AG08396 (cell line): ENCODE measurements around the gene ABHD12.
A peak's percentile ranks its signal among the peaks of the same experiment; 100 is the strongest.

Source experiments
- DNase-seq: peaks from one replicate; pipeline ENCODE4 v3.0.0; 2012; ENCODE audit warnings: low spot score, mixed read lengths

ABHD12 gene

DNA sequence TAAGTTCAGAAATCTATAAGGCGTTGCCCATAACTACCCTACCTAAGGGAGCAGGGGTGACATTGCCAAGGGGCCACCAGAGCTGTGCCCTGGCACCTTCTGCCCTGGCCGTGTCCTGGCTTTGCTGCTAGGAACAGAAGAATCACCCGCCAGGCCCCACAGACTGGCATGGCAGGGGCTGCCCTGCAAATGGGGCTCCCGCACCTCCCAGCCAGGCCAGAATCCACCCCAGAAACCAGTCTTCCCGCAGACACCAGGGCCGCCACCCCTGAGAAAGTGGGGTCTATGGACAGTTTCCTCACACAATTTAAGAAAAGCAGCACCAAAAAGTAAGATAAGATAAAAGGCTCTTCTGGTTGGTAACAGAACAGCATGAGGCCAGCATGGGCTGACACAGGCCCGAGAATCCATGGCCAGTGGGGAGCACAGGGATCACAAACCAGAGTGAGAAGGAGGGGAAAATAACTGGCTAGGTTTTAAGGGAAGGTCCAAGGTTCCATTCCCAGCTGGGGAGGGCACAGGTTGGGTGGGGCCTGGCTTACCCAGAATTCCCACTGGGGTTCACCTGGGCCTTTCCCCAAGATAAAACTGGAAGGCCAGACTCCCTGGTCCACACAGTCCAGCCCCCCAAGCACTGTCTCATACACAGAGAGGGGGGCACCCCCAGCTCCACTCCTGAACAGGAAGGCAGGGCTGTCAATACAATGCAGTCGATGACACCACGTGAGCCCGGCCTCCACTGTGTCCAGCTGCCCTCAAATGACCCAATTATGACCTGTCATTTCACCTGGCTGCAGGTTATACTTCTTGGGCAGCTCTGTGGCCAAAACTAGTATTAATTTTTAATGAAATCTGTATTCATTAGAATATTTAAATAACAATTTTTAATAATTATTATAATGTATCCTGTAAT, 83.4 kb downstream of the ABHD12 start:
- DNase-seq = no peak

DNA sequence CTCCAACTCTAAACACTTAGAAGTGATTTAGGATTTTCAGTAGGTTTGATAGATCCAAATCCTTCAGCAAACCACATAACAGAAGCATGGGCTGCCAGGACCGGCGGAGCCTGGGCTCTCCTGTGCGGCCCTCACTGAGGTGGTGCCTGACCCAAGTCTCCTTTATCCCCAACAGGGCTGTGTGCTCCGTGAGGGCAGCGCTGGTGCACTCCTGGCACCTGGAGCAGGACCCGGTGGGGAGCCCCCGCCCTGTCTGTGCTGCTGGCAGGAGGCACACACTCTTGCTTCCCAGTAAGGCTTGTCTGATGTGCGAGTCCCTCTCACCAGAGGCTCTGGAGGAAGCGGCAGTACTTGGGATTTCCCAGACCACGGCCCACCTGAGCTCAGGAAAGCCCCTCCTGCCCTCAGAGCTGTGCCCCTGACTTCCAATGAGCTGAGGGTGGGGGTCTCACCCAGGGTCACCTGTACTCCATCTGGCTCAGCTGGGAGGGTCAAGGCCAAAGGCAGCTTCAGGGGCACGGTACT, 86.5 kb downstream of the ABHD12 start:
- DNase-seq = no peak

DNA sequence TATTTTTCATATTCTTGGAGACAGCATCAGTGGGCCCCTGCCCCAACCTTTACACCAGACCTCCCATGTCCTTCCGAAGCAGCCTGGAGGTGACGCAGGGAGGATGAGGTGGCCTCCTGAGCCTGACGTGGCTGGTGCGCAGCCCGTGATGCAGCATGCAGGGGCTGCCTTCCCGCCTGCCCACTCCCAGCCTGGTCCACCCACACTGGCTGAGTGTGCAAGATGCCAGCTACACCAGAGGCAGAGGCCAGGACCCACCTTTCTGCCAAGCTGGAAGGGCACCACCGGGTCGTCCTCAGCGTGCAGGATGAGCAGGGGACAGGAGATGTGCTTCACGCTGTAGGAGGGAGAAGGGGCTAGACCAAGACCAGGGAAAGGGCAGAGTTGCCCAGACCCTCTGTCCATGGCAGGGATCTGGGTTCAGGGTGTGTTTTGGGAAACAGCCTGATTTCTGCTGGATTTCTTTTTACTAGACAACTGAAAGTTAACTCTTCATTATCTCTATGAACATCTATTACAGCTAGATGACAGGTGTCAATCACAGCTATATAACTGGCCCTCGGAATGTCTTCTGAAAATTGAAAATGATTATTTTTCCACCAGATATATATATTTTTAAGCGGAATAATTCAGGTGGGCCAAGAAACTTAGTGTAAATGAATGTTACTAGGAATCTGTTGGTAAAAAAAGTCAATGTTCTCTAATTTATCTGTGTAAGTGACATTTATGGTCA, 87.2 kb downstream of the ABHD12 start:
- DNase-seq = no peak

DNA sequence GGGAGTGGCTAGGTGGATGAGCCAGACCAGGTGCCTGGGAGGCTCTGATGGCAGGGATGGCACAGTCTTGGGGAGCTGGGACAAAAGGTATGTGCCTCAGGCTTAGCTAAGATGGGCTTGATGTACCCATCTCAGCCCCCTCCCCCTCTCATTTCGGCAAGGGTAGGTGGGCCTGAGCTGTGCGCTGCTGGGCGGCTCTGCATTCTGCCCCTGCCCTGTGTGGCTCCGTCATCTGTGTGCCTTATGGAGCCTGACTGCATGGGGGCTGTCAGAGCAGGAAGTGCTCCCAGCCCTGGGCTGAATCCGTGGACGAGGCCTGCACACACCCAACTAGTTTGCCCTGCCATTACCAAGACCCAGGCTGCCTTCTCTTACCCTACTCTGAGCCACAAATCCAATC, 88.0 kb downstream of the ABHD12 start:
- no peak for DNase-seq

DNA sequence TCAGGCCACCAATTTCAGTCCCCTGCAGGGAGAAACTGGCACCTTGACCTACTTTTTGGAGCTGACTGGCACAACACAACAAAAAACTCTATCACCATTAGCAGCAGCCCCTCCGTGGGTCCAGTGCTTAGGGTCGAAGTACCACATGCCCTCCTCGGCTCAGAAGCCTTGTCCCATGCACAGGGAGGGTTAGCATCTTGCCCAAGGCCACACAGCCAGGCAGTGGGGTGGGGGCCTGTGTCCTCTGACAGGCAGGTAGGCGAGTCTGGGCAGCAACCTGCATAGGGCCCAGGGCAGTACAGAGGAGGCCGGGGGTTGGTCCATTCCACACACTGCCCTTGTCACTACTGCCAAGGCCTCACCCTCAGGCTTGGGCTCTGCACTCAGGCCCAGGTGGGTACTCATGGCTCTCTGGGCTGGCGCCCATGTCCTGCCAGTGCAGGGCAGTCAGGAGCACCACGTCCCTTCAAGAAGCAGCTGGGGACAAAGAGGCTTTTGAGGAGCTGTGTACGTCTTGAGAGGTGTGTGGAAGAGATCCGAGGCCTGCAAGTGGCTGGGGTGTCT, 89.2 kb downstream of the ABHD12 start:
- no peak for DNase-seq

DNA sequence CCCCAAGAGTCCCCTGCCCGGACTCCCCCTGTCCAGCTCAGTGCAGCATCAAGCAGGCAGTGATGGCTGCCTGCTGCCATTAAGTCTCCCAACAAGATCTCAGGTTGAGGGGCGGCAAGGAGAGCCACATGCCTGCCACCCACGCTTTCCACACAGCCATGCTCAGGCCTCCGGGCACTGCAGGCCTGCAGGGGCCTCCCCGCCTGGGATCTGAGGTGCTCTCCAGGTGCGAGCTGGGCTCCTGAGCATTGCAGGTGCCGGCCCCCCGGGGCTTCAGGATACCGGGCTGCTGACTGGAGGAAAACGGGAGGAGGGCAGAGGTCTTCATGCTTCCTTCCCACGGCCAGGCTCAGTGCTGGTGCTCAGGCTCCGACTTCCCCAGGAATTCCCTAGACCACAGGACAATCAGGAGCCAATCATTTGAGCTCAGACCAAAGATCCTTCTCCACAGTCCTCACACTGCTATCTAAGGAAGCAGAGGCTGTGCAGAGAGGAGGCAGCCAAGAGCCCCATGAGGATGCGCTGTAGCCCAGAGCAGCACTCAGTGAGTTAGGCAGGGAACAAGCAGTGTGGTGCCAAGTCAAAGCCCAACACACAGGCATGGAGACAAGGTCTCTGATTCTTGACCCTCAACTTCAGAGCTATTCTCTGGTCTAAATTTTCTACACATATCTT, 90.0 kb downstream of the ABHD12 start:
- no peak for DNase-seq

DNA sequence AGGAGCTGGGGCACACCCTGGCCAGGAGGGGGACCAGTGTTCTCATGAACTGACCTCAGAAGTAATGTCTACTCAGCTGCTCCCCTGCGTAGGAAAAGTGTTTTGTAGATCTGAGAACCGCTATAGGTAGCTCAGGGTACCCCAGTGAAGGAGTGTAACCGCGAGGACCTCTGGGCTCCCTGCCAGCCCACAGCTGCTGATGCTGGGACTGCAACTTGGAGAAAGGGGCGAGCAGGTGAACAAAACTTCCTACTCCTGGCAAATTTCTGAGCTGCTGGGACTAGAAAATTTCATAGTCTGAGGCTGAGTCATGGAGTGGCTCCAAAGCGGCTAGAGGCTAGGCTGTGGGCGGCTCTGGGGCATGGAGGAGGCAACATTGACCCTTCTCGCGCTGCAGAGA, 90.8 kb downstream of the ABHD12 start:
- DNase-seq = peak; percentile 48

DNA sequence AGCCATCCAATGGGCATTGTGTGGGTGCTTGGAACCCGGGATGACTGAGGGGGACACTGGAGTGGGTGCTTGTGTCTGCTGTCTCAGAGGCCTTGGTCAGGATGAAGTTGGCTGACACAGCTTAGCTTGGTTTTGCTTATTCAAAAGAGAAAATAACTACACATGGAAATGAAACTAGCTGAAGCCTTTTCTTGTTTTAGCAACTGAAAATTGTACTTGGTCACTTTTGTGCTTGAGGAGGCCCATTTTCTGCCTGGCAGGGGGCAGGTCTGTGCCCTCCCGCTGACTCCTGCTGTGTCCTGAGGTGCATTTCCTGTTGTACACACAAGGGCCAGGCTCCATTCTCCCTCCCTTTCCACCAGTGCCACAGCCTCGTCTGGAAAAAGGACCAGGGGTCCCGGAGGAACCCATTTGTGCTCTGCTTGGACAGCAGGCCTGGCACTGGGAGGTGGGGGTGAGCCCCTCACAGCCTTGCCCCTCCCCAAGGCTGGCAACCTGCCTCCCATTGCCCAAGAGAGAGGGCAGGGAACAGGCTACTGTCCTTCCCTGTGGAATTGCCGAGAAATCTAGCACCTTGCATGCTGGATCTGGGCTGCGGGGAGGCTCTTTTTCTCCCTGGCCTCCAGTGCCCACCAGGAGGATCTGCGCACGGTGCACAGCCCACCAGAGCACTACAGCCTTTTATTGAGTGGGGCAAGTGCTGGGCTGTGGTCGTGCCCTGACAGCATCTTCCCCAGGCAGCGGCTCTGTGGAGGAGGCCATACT, 93.3 kb downstream of the ABHD12 start:
- no peak for DNase-seq

DNA sequence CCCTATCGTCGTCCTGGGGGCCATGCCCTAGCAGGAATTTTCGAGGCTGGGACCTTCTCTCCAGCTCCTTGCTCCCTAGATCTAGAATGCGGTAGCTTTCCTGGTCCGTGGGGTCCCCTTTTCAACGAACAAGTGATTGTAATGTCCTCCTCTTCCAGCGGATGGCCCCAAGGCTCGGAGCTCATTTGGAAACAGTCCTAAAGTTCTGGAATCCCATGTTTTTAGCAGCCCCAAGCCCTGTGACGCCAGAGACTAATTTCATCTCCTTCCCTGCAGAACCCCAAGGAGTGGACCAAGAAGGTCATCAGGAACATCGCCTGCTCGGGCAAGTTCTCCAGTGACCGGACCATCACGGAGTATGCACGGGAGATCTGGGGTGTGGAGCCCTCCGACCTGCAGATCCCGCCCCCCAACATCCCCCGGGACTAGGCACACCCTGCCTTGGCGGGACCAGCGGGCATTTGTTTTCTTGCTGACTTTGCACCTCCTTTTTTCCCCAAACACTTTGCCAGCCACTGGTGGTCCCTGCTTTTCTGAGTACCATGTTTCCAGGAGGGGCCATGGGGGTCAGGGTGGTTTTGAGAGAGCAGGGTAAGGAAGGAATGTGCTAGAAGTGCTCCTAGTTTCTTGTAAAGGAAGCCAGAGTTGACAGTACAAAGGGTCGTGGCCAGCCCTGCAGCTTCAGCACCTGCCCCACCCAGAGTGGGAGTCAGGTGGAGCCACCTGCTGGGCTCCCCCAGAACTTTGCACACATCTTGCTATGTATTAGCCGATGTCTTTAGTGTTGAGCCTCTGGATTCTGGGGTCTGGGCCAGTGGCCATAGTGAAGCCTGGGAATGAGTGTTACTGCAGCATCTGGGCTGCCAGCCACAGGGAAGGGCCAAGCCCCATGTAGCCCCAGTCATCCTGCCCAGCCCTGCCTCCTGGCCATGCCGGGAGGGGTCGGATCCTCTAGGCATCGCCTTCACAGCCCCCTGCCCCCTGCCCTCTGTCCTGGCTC, 94.2 kb downstream of the ABHD12 start:
- DNase-seq = peak; percentile 60

DNA sequence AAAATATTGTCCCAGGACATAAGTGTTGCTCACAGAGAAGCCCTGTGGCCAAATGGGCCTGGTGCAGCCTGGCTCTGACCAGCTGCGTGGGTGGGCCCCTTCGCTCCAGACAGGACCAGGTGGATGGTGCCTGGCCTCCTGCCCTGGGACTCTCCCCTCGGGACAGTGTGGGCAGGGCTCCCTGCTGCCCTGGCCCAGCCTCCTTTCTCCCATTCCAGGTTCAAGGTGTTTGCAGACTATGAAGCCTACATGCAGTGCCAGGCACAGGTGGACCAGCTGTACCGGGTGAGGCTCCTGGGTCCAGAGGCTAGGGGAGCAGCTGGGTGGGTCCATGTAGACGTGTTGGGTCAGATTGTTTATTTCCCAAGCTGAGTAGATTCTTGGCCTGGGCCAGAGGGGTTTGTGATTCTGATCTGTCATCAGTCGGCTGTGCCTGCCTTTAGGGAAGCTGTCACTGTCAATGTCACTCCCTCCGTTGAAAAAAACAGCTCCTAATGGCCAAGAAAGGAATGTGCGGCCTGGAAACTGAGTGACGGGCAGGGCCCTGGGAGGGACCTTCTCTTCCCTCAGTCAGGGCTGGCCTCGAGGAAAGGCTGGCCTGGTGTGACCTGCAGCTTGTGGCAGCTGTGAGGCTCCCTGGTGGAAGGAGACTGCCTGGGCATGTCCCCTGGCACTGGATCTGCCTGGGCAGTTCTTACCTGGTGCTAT, 95.1 kb downstream of the ABHD12 start:
- peak; percentile 53 for DNase-seq

DNA sequence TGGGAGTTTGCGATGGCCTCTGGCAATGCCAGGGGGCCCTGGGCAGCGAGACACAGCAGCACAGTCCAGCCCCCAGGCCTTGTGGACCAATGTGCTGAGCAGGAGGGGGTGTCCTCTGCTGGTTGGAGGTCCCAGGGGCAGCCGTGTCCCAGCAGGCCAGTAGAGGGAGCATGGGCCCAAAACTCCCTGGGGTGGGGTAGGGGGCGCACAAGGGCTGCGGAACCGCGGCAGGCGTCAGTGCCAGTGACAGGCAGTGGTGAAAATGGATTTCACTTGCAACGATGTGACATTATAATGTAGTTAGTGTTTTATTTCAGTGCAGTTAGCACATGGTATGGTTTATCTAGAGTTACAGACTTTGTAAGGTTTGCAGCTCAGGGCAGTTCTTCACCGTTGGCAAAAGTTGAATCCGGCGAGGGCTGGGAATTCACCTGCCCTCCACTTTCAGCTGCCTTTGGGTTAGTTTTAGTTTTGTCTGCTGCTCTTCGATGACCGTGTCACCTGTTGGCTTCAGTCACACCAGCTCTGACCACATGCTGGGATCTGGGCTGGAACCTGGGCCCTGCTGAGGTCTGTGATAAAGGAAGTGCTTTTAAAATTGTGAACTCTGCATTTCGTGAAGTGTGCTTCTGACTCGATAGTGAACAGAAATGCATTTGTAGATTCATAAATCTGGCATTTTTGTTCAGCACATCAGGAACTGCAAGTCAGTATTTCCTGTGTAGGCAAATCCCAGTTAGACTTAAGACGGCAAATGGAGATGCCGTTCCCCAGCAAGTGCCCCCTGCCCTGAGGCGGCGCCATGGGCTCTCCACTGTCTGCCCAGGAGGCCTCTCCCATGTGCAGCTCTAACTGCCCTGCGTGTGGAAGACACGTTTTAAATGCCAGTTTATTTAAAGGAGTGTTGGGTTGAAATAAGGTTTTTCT, 95.9 kb downstream of the ABHD12 start:
- DNase-seq = peak; percentile 82

DNA sequence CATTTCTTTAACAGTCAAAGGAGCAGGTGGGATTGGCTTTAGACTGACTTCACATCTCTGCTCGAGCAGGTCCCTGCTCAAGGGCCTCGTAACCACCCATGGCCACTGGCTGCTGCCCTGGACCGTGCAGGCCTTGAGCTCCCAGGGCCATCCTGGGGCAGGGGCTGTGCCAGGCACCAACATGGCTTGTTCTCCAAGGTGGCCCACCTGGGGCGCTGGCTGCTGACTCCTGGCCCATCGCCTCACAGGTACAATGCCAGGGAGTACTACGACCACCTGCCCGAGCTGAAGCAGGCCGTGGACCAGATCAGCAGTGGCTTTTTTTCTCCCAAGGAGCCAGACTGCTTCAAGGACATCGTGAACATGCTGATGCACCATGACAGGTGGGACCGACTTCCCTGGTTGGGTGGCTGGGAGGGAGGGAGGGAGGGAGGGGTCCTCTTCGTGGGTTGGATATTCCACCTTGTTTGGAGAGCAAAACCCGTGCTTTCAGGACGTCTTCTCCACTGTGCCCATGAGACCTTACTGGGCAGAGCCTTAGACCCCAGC, 96.7 kb downstream of the ABHD12 start:
- no peak for DNase-seq

DNA sequence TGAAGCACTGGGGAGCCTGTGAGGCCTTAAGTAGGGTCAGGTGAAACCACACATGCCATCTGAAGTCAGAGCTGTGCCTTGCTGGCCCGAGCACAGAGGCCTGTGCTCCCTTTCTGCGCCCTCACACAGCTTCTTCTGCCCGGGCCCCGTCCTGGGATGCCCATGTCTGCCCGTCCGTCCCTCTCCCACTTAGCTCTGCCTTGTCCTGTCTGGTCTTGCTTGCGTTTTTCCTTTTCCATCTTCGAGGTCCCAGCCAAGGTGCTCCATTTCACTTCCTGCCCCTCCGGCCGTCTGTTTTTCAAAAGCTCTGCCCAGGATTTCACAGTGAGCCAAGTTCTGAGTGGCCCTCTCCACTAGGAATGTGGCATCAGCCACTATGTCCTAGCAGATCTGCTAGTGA, 97.1 kb downstream of the ABHD12 start:
- no peak for DNase-seq

DNA sequence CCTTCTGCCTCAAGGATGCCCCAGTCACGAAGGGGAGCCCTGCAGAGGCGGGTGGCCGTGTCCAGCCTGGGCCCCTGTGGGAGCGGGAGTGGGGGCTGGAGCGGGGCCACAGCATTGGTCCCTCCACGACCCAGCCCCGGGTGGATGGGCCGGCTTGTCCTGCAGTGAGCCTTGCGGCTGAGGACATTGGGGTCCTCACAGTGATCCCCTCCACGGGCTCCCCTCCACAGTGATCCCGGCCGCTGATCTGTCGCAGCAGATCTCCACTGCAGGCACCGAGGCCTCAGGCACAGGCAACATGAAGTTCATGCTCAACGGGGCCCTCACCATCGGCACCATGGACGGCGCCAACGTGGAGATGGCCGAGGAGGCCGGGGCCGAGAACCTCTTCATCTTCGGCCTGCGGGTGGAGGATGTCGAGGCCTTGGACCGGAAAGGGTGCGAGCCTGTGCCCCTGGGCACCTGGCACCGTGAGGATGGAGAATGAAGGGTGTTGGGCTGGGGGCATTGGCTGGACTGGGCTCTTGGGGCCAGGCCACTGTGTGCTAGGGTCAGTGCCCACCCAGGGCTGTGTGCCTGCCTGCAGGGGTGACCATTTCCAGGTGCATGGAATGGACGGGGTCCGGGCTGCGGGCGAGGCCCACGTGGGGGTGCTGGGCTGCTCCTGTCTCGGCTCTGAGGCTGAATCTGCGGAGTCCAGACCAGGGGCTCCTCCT, 98.3 kb downstream of the ABHD12 start:
- DNase-seq = no peak

DNA sequence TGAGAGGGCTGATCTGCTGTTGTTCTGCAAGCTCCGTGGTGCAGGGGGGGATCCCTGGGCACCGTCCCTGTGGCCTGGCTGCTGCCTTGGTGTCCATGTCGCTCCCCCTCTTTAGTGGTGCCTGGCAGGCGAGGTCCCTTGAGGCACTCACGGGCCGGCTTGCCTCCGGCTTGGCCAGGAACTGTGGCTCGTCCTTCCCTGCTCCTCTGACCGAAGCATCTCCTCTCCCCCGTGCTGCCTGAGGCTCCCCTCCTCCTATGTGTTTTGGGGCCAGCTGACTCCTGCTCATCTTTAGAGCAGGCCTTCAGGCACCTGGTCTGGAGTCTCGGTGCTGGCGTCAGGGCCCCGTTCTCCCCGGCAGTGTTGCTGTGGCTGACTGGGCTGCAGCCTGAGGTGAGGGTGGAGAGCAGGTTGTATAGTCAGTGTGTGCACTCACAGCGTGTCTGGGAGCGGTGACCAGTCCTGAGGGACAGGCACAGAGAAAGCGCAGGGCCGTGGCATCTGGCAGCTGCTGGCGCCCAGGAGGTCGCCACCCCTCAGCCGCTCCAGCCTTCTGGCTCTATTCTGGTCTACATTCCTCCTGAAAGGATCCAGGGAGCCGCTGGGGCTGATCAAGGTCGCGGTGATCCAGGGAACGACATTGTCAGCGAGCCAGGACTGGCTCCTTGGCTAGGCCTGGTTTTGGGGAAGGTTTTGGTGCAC, 99.1 kb downstream of the ABHD12 start:
- no peak for DNase-seq

DNA sequence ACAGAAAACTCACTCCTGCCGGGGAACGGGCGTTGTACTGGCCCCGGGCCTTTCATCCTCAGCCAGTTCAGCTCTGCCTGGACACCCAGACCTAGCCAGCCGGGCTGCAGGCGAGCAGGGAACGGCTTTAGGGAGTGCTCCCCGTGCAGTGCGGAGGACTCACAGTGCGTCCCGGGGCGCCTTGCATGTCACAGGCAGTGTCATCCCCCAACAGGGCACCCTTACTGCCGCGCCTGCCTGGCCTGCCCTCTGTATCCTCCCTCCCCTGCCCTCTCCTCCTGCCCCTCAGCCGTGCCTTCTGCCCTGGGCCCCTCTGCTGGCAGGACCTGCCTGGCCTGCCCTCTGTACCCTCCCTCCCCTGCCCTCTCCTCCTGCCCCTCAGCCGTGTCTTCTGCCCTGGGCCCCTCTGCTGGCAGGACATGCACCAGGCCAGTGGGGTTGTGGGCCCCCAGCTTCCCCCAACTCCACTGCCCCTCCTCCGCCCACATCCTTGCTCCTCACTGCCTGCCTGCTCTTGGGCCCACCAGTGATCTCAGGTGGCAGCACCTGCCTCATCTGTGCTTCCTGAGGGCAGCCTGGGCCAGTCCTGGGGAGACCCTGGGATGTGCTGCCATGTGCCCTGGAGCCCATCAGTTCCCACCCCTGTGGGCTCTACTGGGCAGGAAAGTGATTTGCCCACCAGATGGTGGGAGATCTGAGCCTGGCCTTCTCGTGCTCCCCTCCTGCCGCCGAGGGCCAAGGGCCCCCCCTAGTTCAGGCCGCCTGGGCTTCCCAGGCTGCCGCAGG, 99.8 kb downstream of the ABHD12 start:
- DNase-seq = no peak
